Skin epidermis (tissue), 12 donors: Measurements from ENCODE around the gene HUS1B.

Experiments
- H3K27ac ChIP-seq, 21 experiments: fragments of 200-600 bp; sonication (generic) in 11 of 21; one replicate each; pipeline ENCODE4 v1.5.0; 2020; ENCODE audit warnings: mild to moderate bottlenecking in 3 of 21, inconsistent platforms in 2 of 21, moderate library complexity in 2 of 21
- H3K4me3 ChIP-seq, 7 experiments: fragments of 200-600 bp; sonication (generic) in 2 of 7; one replicate each; pipeline ENCODE4 v1.5.0; 2020; ENCODE audit warnings: inconsistent platforms in 2 of 7, mild to moderate bottlenecking in 2 of 7, moderate library complexity in 1 of 7

The HUS1B gene

DNA sequence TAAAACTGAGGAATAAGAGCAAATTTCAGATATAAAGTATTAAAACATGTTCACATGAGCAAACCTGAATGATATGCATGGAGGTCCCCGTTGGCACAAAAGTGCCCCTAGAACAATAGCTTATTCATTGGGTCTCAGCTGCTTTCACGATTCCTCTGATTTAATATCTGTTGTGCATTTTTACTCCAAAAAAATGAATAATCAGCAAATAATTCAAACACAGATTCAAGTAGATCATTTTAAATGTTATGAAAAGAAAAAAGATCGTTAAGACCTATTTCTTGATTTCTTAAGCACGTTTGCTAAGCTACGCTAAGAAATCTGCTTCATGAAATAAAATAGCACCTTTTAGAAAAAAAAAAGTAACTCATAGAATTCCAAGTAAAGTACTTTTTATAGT, 21.7 kb downstream of the HUS1B start:
- no peak overlapping the region for H3K4me3 ChIP-seq
- no peak overlapping the region for H3K27ac ChIP-seq

DNA sequence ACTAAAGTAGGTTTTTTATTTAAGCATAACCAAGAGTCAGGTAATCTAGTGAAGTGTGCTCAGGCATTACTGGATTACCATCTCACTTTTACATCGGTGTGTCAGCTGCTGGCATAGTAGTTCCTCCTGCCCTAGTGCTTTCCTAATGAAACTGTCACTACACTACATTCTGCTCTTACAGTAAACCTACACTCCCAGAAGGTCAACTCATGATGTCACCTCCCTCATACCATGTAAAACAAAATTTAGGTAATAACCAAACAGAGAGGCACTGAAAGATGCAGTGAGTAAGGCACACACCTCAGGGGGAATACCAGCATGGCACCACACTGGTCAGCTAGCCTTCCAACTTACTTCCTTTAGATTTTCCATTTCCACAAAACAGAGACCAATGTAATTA, 23.3 kb downstream of the HUS1B start:
- Histone ChIP-seq H3K4me3 (no peak overlapping the region), H3K27ac (no peak overlapping the region)

DNA sequence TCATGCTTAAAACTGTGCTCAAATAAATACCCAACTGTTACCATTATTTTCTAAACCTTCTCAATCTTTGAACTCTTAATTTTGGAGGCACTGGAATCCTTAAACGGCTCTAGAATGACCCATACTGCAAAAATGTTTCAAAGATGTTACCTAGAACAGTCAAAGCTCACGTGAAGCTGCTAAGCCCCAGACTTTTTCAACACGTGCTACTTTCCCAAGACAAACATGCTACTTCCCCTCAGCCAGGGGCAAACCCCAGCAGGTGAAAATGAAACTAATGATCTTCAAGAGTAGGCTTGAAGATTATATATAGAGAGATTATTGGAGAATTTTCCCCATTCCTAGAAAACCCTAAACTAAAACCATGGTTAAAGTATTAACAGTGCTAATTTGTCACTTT, 28.1 kb downstream of the HUS1B start:
- H3K27ac ChIP-seq, result no peak overlapping the region
- H3K4me3 ChIP-seq, result no peak overlapping the region

DNA sequence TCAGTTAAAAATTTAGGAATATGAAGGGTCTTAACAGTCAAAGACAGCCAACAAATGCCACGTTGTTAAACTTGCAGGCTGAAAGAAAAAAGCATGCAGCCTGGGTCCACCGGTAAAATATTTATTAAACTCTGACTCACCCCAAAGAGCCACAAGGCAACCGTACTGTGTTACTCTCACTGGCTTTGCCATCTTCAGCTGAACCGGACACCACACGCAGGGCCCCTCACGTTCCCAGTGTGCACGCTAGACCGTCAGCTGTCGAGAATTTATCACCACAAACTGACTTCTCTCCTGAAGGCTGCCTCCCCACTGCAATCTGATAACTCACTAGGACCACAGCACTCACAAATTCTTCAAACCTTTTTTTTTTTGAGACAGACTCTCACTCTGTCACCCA, 30.7 kb downstream of the HUS1B start:
- Histone ChIP-seq H3K4me3 (no peak overlapping the region), H3K27ac (no peak overlapping the region)

DNA sequence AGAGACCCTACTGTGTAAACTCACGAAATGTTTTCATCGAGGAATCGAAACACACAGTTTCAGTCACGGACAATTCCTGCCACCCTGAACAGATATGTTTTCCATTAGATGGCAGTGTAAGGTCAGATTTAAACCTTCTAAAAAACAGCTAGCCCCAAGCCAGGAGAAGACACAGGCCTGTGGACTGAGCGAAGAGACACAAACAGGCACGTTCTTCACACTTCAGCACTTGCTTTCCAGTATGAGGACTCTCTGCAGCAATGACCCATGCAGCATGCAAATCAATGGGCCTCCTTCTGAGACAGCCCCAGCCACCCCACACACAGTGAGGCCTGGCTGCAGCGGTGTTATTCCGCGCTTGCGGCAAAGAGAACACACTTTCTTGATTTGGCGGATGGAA, 31.9 kb downstream of the HUS1B start:
- H3K27ac ChIP-seq, result no peak overlapping the region
- H3K4me3 ChIP-seq, result no peak overlapping the region

DNA sequence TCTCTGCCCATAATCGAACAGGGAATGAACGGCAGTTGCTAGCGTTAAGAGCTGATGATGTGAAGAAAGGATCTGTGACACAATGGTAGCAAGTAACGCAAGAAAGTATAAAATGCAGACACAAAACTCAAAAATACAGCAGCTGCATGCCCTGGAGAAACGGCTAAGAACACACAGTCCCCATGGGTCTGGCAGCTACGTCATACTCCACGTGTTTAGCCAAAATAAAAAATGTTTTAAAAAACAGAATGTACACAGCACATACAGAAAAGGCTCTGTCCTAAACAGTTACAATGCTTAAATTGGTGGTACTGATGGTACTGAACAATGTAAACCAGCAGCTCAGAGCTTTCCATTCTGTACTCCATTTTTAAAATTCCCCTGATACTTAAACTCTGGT, 34.4 kb downstream of the HUS1B start:
- H3K4me3 ChIP-seq, result no peak overlapping the region
- no peak overlapping the region for H3K27ac ChIP-seq

DNA sequence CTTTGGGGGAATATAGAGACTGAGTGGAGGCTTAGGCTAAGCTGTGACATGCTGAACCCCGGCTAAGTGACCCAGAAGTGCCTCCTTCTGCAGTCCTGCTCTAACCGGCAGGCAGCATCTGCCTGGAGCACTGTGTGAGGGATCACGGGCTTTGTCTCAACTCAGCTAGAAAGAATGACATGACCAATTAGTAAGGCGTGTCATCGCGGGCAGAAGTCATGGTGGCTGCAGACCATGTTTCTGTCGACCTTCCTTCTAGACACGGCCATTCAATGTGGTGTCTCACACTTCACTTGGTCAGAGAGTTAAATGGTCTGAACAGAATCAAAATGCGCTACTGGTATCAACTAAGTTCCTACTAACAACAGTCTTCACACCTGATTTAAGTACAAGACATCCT, 35.0 kb downstream of the HUS1B start:
- Histone ChIP-seq H3K27ac (no peak overlapping the region), H3K4me3 (no peak overlapping the region)

DNA sequence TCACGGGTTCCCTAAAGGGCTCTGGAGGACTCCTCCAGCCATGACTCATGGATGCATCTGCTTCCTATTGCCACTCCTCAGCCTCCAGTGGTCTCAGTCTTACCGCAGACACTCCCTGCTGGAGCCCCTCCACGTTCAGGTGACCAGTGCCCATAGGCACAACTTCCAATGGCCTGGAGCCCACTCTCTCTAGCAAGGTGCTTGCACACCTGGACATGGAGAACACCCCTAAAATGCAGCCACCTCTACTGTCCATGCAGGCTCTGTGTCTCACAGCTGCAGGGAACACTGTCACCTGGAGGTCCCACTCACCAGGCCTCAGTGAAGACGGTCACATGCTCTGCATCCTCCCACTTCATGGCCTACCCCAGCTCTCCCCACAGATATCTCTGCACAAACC, 36.0 kb downstream of the HUS1B start:
- Histone ChIP-seq H3K27ac (no peak overlapping the region), H3K4me3 (no peak overlapping the region)

DNA sequence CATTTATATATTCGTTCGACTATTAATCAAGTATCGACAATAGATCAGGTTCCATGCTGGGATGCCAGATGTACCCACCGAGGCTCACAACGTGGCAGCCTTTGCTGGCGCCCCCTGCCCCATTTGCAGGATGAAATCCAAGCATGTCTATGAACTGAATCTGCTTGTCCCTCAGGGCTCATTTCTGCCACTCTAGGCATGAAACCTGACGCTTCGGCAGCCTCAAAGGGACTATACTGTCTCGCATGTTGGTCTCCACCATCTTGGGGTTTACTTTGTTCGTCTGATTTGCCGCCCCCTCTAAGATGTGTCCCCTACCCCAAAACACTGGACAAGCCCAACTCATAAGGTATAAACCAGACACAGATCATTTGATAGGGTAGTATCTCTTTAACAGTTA, 36.7 kb downstream of the HUS1B start:
- Histone ChIP-seq H3K27ac (no peak overlapping the region), H3K4me3 (no peak overlapping the region)

DNA sequence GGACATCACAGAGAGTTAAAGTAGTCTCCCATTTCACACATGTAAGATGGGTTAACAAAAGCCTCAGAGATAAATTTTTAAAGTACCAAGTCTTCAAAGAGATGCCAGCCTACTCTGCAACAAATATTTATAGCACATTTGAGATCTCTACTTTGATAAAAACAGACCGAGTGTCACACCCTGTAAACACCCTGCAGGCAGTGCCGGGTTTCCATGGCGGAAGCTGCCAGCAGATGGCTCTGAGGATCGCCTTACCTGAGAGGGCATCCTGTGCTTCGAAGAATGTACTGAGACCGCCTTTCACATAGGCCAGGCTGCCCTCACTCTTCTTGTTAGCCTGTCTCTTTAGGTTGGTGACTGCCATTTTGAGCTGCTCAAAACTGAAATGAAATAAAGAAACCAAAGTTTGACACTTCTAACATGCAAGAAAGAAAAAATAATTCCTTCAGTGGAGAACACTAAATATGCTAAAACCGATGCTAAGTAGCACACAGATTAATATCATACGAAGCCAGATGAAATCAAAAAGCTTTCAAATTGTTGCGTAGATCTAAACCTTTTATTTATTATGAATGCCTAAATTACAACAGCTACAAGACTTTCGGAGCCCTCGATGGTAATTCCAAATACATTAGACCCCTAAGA, 39.3 kb downstream of the HUS1B start:
- no peak overlapping the region for H3K4me3 ChIP-seq
- H3K27ac ChIP-seq, result no peak overlapping the region

DNA sequence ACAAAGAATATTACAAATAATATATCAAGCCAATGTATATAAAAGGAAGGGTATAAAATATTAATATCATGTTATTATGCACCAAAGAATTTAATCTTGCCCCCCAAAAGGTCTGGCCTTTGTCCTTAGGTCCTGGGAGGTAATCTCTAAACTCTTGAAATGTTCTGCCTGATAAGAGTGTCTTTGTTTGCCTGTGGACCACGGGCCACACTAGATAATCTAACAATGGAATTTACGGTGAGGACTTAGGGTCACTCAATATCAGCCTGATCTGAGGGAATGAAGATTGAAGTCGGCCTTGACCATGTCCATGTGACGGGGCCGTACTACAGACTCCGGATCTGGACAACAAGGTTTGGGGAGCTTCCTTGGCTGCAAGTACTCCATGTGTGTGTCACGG, 42.9 kb downstream of the HUS1B start:
- H3K4me3 ChIP-seq, result no peak overlapping the region

DNA sequence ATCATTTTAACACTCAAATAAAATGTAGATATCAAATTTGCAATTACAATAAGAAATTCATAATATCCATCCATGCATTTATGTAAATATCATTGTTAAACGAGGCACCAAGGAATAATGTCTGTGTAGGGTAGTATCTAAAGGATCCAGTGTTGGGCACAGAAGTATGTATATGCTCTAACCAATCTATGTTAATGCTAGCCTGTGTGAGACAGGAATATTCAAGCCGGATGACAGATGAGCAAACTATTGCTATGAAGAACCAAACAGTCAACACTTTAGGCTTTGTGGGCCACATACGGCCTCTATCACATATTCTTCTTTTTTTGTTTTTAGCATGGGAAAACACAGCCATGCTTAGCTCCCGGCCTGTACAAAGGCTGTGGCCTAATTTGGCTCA, 45.0 kb downstream of the HUS1B start:
- H3K4me3 ChIP-seq, result no peak overlapping the region
- H3K27ac ChIP-seq, result no peak overlapping the region

More for the DNA sequence above, 42.9 kb downstream of the HUS1B start:
- H3K27ac ChIP-seq, result no peak overlapping the region

DNA sequence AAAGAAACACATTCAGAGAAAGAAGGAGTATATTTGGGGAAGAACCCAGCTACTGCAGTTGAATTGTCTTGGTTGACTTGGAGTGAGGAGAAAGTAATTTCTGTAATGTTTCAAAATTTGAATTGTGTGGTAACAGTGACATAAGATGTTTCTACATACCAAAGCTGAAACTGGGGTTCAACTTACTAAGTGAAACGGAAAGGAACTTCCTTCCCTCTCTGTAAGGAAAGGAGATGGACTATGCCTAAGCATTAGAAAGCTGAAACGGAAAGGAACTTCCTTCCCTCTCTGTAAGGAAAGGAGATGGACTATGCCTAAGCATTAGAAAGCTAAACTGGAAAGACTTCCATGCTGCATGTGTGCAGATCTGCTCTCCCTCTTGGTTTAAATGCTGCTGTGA, 46.0 kb downstream of the HUS1B start:
- no peak overlapping the region for H3K27ac ChIP-seq

DNA sequence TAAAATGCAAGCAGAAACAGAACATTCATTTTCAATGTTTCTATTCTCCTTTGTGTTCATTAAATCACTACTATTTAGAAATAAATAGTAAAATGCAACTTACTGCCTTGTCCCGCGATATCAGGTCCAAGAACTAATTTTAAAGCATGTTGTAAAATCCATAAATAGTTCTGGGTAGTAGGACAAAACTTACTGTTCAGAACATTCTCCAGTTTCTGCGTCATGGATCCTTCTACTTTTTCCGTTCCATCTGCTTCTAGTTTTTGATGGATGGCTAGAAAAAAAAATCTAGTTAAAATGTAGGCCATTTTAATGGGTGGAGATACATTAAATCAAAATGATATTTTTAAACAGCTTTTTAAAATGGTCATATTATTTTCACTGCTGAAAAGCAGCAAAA, 47.0 kb downstream of the HUS1B start:
- H3K4me3 ChIP-seq, result no peak overlapping the region
- no peak overlapping the region for H3K27ac ChIP-seq

More for the DNA sequence above, 46.0 kb downstream of the HUS1B start:
- no peak overlapping the region for H3K4me3 ChIP-seq

DNA sequence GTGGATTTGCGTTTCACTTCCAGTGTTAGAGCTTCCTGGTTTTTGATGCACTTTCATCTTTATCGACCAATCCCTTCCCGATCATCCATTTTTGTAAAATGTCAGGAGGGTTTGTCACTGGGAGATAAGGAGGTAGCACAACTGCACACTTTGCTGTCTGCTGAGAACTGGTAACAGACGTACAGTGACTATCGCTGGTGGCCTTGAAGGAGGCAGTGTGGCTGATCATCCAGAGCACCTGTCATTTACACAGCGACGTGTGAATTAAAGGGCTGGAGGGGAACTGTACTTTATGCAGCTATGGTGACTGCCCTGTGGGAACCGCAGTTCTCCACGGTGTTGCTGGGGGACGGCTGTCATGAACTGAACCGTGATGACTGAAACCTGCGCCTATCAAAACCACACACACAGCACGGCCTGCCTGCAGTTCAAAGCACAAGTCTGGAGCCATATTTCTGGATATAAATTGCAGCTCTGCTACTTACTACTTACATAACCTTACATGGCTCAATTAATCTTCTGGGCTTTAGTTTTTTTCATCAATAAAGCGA, 50.0 kb downstream of the HUS1B start:
- Histone ChIP-seq H3K4me3 (no peak overlapping the region), H3K27ac (no peak overlapping the region)
